Femur (tissue), 1 donor: ENCODE measurements around the gene OCIAD2.
"Not testable (repeated sequence)": the region's sequence is repeated elsewhere in the genome, so short reads cannot be mapped to it uniquely, and the experiment has no call there.

Experiments
- DNase-seq: peaks from one replicate; pipeline ENCODE4 v3.0.0-alpha.2; 2017

The OCIAD2 gene

DNA sequence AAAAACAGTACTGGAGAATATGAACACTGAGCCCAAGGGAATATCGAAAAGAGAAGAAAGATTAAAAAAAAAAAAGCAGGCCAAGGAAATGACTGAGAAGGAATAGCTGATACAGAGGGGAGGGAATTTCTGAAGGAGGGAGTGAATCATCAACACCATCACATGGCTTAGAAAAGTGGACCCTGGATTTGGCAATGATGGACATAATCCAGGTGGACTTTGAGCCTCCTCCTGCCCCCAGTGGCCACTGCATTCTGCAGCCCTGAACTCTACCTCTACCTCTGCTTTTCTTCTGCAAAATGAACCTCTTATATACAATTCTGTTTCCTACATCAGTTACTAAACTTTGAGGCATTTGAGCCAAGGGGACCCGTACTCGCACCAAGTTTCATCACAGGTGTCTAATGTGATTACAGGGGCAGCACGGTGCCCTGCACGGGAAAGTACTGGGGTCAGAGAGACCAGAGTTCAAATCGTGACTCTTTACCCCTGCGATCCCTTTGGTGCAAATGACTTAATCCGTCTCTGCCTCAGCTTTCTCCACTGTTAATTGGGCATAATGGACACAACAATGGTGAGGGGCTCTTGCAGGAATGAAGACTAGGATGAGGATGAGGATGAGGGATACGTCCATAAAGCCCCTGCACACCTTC lies 1.1 kb downstream of the OCIAD2 start:
- DNase-seq: no peak

DNA sequence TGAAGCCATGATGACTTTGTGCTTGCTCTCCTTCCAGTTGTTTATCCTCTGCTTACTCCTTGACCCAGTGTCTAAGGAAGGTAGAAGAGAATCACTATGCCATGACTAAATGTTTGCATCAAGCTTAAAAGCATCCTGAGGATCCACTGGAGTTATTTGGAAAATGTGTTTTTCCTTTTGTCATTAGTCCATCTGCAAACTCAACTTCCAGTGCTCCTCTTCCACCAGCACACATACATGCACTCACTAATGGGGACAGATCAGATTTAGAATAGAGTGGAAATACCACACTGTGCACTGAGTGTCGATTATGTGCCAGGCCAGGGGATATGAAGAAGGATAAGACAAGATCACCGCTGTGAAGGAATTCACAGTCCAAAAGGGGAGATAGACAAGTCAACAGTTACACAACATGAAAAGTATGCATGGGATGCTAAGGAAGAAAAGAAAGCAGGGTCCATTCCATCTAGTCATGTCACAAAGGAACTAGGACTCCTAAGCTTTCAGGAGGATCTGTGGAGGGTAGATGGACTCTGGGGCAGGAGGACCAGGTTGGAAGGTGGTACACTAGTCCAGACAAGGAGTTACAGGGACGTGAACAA lies 1.9 kb downstream of the OCIAD2 start:
- no peak for DNase-seq

DNA sequence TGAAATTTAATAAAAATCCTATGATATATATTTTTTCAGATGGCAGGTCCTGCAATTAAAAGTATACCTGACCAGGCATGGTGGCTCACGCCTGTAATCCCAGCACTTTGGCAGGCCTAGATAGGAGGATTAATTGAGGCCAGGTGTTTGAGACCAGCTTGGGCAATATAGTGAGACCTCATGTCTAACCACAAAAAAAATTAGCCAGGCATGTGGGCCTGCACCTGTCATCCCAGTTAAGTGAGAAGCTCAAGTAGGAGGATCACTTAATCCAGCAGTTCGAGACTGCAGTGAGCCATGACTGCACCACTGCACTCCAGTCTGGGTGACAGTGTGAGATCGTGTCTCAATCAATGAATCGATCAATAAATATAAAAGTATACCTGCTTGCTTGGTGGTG lies 2.5 kb downstream of the OCIAD2 start:
- no peak for DNase-seq

DNA sequence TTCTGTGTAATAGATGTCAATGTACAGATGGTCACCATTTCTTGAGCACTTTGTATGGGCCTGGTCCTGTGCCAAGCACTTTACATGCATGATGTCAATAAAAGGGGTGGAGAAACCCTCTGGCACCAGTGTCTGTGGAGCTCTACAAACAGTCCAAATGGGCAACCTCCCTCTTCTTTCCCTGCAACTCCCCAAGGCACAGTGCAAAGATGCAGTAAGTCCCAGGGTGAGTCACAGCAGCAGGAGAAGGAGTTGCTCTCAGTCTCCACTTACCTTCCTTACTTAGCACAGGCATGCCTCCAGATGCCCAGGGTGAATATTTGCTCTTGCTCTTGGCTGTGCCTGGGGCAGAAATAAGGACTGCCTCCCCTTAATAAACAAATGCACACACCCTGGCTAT lies 4.3 kb downstream of the OCIAD2 start:
- no peak for DNase-seq

DNA sequence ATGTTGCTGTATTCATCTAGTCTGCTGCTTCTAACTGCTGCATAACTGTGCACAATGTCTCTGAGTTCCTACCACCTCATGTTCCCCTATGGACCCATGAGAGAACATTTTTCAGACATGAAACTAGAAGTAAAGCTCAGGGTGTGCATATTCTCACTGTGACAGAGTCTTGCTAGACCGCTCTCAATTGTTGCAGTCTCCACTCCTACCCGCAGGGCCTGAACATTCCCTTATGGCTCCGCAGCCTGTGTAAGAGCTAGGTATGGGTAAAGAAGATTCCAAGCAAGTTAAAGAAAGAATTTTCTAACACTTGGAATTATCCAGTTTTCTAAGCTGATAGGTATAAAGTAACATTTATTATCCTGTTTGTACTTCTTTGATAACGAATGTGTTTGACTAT lies 5.4 kb downstream of the OCIAD2 start:
- DNase-seq: no peak

DNA sequence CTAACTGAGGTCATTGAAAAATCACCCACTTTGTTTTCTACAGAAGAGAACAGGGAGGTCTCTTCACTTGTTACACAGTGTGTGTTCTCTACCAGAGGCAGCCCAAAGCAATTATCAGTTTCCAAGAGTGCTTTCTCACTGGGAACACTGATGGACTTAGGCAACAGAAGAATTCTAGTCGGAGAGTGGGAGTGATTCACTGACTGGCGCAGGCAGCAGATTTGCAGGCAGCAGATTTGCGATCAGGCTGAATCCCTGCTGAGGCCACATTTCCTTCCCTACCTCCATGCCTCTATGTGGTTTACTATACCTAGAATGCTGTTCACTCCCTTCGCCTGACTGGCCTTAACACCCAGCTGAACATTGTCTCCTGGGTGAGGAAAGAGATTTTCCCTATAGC lies 6.6 kb downstream of the OCIAD2 start:
- no peak for DNase-seq

DNA sequence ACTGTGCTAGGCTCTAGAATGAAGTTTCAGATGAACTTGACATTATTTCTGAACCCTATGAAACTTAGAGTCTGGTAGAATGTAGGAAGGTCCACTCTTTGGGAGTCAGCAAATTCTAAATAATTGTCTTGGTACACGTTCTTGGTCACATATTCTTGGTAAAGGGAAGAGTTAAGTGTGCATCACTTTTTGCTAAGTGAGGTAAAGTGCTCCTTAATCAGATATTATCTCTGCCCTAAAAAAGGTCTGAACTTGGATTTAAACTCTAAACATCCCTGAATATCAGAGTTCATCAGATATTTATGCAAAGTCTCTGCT lies 7.2 kb downstream of the OCIAD2 start:
- DNase-seq: no peak

DNA sequence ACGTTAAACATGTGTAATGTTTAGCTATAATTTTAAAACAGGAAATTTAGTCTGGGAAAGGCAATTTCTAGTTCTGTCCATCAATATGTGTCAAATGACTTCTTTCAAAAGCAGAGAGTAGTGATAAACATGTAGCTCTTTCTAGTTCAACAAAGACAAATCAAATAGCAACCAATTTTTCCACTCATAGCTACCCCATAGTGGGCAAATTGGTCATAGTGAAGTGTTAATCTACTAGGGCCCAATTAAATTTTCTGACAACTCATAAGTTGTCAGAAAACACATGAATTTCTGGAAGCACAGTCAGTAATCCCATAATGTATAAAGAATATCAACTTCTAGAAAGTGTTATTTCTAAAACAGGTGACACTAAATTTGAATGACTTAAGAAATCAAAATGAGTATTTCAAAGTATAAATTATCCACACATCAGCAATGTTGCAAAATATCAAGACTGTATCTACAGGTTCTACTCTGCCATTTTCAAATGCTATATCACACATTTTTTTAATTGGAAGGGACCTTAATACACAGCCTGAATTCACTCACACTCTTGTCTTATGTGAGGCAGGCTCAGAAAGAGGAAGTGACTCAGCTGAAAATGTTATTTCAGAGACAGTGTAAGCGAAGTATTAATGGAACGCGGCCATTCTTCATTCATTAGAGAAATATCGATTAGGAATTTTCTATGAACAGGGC lies 7.7 kb downstream of the OCIAD2 start:
- no peak for DNase-seq

DNA sequence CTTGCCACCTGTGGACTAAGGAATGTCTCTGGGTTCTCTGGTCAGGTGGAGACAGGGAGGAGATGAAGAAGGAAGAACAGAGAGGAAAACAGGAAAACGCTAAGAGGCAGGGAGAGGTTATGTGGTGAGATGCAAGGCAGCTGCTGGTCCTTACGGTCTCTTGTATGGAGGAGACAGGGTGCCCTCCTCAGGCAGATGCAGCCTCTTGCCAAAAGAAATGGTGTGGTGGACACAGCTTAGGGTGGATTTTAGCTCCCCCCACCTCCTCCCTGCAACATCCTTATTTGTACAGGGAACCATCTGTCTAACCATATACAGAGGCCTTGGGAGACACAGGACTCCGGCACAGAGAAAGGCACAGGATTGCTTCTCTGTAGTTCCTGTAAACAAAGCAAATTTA lies 9.7 kb downstream of the OCIAD2 start:
- no peak for DNase-seq

DNA sequence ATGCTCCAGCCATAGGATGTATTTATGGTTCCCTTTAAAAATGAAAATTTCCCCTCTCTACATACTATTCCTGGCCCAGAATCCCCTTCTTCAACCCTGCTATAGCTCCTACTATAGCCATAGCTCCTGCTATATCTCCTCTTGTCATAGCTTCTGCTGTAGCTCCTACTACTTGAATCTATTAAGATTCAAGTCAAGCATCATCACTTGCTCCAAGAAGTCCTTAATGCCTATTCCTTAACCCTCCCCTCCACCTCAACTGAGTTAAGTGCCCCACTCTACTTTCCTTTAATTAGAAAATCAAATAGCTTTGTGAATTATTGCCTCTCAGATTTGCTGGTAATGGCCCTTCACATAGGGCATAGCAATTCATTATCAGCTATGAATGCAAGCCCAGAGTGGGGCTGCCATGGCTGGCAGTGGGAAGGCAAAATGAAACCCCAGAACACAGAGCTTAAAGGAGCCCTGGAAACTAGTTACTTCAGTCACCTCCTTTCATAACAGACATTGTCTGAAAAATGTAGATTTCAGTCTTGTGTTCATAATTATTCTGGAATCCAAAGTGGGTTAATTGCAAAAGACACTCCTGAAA lies 15.4 kb downstream of the OCIAD2 start:
- DNase-seq: no peak

DNA sequence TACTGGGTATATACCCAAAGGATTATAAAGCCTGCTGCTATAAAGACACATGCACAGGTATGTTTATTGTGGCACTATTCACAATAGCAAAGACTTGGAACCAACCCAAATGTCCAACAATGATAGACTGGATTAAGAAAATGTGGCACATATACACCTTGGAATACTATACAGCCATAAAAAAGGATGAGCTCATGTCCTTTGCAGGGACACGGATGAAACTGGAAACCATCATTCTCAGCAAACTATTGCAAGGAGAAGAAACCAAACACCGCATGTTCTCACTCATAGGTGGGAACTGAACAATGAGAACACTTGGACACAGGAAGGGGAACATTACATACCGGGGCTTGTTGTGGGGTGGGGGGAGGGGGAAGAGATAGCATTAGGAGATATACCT lies 16.8 kb downstream of the OCIAD2 start:
- DNase-seq: not testable (repeated sequence)

DNA sequence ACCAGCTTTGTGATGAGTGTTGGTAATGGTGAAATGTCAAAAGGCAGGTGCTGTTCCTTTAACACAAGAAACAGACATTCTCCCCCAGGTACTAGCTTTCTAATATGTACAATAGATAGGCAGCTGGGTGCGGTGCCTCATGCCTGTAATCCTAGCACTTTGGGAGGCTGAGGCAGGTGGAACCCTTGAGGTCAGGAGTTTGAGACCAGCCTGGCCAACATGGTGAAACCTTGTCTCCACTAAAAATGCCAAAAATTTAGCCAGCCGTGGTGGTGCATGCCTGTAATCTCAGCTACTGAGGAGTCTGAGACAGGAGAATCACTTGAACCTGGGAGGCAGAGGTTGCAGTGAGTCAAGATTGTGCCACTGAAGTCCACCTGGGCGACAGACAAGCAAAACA lies 24.9 kb downstream of the OCIAD2 start:
- not testable (repeated sequence) for DNase-seq

DNA sequence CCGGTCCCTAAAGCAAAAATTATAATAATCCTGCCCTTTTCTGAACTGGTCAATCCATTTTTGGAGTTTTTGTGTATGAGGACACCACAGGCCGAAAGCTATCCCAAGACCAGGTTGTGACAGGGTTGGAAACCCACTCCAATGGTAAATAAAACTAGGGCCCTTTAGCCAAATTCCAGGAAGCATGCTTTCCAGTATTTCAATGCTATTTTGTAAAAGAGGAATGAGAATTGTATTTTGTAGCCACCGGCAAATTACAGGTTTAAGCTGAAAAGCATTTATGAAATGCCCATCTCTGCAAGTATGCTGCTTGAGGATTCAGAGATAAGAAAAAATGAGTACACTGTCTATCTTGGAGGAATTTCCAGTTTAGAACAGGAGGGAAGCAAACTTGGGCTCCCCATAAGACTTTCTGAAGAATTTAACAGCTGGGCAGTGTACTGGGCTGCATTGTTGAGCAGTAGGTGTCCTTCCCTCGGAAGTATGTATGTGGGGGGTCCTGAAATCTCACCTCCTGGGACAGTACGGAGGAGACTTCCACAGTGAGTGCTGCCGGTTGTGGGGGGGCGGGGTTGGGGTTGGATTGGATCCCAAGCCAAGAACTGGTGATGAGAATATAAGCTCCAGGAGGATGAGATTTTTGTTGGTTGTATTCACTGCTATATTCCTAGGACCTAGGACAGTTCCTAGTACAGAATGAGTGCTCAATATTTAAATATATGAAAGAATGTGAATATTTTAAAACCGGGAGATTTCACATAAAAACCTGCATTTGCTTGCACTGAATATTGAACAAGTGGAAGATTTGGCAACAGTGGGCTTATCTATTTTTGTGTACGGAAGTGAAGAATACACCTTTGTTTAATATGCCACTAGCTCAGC lies 26.8 kb downstream of the OCIAD2 start:
- DNase-seq: no peak

DNA sequence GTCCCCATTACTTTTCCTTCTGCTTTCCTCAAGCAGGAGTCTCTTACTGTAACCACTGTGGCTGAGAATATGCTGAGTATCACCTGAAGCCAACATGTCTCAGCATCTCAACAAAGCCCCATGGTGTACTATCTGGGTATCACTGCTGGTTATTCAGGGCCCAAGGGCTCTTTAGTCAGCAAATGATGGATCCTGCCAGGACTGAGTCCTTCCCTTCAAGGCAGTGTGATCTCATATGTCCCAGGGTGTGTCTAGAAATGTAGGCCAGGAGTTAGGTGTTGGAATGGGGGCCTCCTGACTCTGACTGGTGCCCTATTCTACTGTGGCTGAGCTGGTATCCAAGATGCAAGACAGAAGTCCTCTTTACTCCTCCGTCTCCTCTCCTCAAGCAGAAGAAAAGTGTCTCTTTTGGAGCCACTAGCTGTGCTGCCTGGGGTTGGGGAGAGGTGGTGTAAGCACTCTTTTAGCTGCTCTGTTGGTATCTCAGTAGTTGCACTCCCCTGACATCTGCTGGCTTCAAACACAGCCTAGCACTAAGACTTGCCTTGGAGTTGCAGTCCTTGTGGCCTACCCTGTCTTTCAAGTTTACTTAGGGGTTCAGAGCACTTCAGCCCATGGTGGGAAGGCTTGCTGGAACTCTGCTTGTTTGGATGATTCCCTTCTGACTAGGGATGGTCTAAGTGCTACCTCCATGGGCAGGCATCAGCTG lies 28.6 kb downstream of the OCIAD2 start:
- DNase-seq: no peak

DNA sequence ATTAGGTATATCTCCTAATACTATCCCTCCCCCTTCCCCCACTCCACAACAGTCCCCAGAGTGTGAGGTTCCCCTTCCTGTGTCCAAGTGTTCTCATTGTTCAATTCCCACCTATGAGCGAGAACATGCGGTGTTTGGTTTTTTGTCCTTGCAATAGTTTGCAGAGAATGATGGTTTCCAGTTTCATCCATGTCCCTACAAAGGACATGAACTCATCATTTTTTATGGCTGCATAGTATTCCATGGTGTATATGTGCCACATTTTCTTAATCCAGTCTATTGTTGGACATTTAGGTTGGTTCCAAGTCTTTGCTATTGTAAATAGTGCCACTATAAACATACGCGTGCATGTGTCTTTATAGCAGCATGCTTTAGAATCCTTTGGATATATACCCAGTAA lies 41.9 kb downstream of the OCIAD2 start:
- not testable (repeated sequence) for DNase-seq

DNA sequence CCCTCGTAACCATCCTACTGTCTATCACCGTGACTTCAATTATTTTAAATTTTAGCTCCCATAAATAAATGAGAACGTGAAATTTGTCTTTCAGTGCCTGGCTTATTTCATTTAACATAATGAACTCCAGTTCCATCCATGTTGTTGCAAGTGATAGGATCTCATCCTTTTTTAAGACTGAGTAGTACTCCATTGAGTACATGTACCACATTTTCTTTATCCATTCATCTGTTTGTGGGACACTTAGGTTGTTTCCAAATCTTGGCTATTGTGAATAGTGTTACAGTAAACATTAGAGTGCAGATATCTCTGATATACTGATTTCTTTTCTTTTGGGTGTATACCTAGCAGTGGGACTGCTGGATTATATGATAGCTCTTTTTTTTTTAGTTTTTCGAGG lies 42.8 kb downstream of the OCIAD2 start:
- no peak for DNase-seq

DNA sequence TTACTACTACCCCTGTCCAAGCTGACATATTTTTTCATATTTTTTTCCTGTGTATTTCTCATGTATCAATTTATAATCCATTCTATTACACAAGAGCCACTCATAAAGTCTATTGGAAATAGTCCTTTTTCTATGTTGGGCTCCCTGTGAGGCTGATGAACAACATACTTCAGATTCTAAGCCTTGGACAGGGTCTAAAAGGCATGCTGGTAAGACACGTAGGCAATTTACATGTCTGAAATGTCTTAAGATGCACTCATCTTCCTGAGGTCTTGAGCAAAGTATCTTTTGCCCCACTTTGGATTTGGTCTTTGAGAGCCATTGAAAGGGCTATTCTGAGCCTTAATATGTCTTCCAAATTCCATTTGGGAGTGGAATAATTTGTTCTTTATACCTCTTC lies 43.9 kb downstream of the OCIAD2 start:
- DNase-seq: no peak

DNA sequence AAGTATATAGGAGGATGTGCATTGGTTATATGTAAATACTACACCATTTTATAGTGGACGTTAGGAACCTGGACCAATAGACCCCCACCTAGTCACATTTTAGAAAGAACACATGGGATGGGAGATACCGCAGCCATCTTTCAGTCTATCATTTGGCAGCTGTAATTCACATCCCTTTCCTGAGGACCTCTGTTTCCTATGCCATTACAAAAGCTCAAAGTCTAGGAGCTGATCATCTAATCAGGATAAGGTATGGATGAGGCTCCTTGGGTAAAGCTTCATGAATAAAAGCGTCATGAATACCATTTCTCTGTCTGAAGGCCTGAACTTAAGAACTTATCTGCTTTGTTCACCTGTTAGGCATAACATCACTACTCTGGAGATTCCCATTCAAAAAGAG lies 44.5 kb downstream of the OCIAD2 start:
- DNase-seq: no peak

DNA sequence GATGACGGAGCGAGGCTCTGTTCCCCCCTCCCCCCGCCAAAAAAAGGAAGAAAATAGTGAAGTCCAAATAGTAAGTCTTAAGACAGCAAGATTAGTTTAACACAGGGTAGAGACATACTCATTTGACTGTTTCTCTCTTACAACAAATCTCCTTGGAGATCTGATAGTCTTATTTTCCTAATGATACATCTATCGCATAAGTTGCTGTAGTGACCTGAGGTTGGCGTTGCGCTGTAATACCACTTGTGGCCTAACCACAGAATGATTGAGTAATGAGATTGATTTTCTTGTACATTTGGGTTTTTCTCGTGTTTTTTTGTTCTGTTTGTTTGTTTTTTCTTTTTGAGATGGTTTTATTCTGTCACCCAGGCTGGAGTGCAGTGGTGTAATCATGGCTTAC lies 48.4 kb downstream of the OCIAD2 start:
- DNase-seq: no peak

DNA sequence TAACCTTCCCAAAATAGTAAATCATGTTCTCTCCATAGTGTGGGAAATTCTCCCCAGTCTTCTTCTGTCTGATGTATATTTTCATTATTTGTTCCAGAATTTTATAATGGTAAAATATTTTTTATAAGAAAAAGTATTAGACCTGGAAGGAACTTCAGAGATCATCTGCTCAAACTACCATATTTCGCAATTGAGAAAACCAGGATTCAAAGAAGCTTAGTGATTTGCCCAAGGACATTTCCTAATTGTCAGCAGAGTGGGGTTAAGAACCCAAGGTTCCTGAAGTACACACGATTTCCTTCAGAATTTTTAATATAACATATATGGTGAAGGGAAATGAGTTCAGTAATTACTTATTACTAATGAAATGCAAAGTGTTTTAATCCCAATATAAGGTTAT lies 51.6 kb downstream of the OCIAD2 start:
- no peak for DNase-seq

DNA sequence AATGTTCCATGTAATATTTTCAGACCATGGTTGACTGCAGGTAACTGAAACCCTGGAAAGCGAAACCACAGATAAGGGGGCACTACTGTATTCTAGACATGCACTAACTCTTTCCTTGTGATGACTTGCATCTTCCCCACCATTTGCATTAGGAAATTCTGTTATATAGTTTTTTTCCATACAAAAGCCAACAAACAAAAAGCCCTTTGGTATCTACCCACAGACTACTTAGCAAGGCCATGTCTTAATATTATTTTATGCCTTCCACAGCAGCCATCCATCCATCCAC lies 52.2 kb downstream of the OCIAD2 start:
- no peak for DNase-seq

DNA sequence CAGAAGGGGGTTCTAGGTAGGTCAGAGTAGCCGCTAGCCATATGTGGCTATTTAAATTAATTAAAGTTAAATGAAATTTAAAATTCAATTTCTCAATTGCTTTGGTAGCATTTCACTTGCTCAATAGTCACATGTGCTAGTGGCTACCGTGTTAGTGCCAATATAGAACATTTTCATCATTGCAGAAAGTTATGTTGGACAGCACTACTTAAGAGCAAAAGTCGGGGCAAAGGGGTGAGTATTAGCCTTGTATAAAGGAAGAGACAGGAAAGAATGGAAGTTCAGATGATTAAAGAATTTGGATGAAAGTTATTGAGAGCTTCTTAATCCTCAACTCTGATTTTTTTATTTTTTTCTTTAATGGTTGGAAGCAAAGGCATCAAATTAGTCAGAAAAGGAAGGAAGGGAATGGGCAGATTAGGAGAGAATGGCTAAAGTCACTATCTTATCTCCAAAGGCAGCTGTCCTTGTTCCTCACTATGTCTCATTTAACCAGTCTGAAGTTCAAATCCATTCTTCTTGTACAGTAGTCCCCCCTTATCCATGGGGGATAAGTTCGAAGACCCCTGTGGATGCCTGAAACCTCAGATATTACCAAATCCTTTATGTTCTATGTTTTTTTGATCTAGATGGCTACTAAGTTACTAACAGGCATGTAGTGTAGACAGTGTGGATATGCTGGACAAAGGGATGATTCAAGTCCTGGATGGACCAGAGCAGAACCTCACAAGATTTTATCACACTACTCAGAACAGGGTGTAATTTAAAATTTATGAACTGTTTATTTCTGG lies 52.8 kb downstream of the OCIAD2 start:
- DNase-seq: no peak
